Mammary epithelial cell (primary cell): ENCODE data around the gene IRAG1.

Experiments
- EZH2 ChIP-seq: IDR thresholded peaks from 2 replicates; pipeline ENCODE4 v1.6.1; 2012; ENCODE audit warnings: low read length, inconsistent platforms, borderline replicate concordance
- TF ChIP-seq, protein P1 (sequence below), 2 donors: IDR thresholded peaks in 1 of 2; conservative IDR thresholded peaks in 1 of 2; 2 replicates each; pipeline ENCODE4 v1.5.1; 2011 to 2012; ENCODE audit warnings: inconsistent platforms in 2 of 2, low read length in 2 of 2, mild to moderate bottlenecking in 2 of 2, control low read depth in 1 of 2, low read depth in 1 of 2; ENCODE audit not compliant: insufficient read depth in 1 of 2; ENCODE audit errors: extremely low read depth in 1 of 2

DNA sequence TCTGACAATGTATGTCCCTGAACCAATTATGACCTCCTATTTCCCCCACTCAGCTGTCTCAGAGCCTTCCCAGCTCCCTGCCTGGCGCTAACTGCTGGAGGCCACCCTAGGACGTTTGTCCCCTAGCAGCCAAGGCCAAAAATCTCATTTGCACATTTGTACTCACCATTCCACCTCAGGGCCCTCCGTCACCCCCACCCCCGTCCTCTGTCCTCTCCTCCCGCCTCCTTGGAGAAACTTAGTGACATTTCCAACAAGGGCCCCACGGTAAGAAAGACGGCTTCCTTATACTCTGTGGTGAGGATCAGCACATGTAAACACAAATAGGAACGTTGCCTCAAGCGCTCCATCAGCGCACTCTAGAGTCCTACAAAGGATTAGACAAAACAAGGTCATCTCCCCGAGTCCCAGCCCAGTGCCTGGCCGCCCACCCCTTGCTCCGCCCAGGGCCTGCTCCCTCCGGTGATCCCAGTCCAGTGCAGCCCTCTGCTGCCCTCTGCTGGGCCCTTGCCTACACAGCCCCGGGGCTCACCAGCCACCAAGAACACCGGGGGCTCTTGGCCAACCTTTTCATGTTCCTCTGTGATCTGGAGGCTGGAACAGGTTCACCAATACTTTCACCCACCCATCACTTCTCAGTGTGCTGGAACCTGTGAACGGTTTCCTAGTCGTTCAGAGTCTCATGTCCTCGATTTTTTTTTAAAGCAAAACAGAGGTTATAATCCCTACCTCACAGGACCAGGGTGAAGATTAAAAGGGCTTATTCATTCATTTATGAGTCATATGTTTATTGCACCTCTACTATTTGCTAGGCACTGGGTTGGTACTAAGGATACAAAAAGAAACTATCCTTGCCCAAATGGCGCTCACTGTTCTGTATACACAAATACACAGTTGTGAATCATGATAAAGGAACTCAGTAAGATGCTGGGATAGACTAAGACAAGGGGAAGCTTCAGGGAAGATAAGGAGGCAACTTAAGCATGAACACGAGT, 42.2 kb upstream of the IRAG1 start:
- TF ChIP-seq, protein P1, sequence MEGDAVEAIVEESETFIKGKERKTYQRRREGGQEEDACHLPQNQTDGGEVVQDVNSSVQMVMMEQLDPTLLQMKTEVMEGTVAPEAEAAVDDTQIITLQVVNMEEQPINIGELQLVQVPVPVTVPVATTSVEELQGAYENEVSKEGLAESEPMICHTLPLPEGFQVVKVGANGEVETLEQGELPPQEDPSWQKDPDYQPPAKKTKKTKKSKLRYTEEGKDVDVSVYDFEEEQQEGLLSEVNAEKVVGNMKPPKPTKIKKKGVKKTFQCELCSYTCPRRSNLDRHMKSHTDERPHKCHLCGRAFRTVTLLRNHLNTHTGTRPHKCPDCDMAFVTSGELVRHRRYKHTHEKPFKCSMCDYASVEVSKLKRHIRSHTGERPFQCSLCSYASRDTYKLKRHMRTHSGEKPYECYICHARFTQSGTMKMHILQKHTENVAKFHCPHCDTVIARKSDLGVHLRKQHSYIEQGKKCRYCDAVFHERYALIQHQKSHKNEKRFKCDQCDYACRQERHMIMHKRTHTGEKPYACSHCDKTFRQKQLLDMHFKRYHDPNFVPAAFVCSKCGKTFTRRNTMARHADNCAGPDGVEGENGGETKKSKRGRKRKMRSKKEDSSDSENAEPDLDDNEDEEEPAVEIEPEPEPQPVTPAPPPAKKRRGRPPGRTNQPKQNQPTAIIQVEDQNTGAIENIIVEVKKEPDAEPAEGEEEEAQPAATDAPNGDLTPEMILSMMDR (conservative IDR thresholded peaks at IDR 0.05 in 1 of 2, IDR thresholded peaks at IDR 0.05 in 1 of 2; ENCODE audit: extremely low read depth in 1 of 2, insufficient read depth in 1 of 2, low read depth in 1 of 2, low read length in 2 of 2), result peak; percentile 84 to 98
- no peak for TF ChIP-seq EZH2
